HCT116 (cell line): ENCODE data around the gene BAIAP2. TPM values are rescaled to one million over a fixed set of nuclear protein-coding genes. Genes with fewer than 3 reads are reported as not detected.

ENCODE experiments used
- ATAC-seq: fragments of 200-7000 bp; cut with Tn5 transposase; 2 replicates; pipeline ENCODE4 v1.9.1; 2020; ENCODE audit warnings: mild to moderate bottlenecking, moderate library complexity
- BruUV-seq: library from RNA; stranded (reverse); fragments of 400-500 nt; replicated peaks from 2 replicates; lab custom pipeline; 2021; lab: Mats Ljungman, UMichigan
- CTCF ChIA-PET: fragments of 300-600 bp; sonication (Branson Sonifier 250); formaldehyde crosslinking; loops from one replicate; lab custom pipeline; 2021; ENCODE audit warnings: antibody characterized with exemption; lab: Charles Lee
- POLR2A ChIA-PET: fragments of 300-600, 350-600 bp; sonication (Branson Sonifier 250); formaldehyde crosslinking; loops from one replicate; lab custom pipeline; 2021; ENCODE audit warnings: antibody characterized with exemption; lab: Charles Lee
- RAD21 ChIA-PET, 2 experiments: fragments of 300-600 bp; sonication (Branson Sonifier 250); formaldehyde crosslinking; loops; one replicate each; lab custom pipeline; 2023; ENCODE audit warnings: low total read pairs in 2 of 2; ENCODE audit not compliant: uncharacterized antibody in 2 of 2, unreplicated experiment in 2 of 2, low non-redundant PET in 1 of 2; lab: Charles Lee
- DNase-seq: peaks from one replicate; pipeline ENCODE4 v3.0.0-alpha.2; 2010; ENCODE audit warnings: low read depth, low spot score
- H2AFZ ChIP-seq: fragments of 200-600 bp; shearing (Covaris generic), sonication (generic); 2 replicates; pipeline ENCODE4 v1.6.1; 2017; ENCODE audit warnings: low read depth, mixed run types, mixed read lengths, antibody characterized with exemption, low read length; ENCODE audit not compliant: poor library complexity, severe bottlenecking
- H3K27ac ChIP-seq: 2 replicates; pipeline ENCODE4 v1.5.1; 2012; ENCODE audit warnings: low read depth, low read length
- H3K27me3 ChIP-seq: fragments of 200-600 bp; sonication (generic); 2 replicates; pipeline ENCODE4 v1.6.1; 2016; ENCODE audit warnings: mixed run types, low read length, mixed read lengths; ENCODE audit not compliant: insufficient read depth
- H3K36me3 ChIP-seq, 2 experiments: fragments of 200-500 bp in 1 of 2; fragments of 200-600 bp in 1 of 2; sonication (Bioruptor generic) in 1 of 2; sonication (generic) in 1 of 2; 2 replicates each; pipeline versions ENCODE4 v1.5.1 to v1.6.1; 2014 to 2016; ENCODE audit warnings: low read length in 2 of 2, inconsistent platforms in 1 of 2, mixed read lengths in 1 of 2, mixed run types in 1 of 2; ENCODE audit not compliant: insufficient read depth in 2 of 2, control insufficient read depth in 1 of 2
- H3K4me1 ChIP-seq, 2 experiments: fragments of 200-600 bp in 1 of 2; sonication (generic) in 1 of 2; 2 replicates each; pipeline versions ENCODE4 v1.5.1 to v1.6.1; 2012 to 2017; ENCODE audit warnings: low read length in 2 of 2, inconsistent platforms in 1 of 2, mild to moderate bottlenecking in 1 of 2, mixed read lengths in 1 of 2, mixed run types in 1 of 2, moderate library complexity in 1 of 2; ENCODE audit not compliant: insufficient read depth in 2 of 2, control insufficient read depth in 1 of 2
- H3K4me2 ChIP-seq: fragments of 200-600 bp; sonication (generic); 2 replicates; pipeline ENCODE4 v1.6.1; 2017; ENCODE audit warnings: mixed run types, low read length, mixed read lengths
- H3K4me3 ChIP-seq, 2 experiments: fragments of 200-600 bp in 1 of 2; sonication (generic) in 1 of 2; replicated peaks in 1 of 2; 2 replicates each; pipeline ENCODE4 v1.5.1; 2011 to 2016; ENCODE audit warnings: low read length in 2 of 2, control low read depth in 1 of 2, low read depth in 1 of 2, mild to moderate bottlenecking in 1 of 2, mixed read lengths in 1 of 2, mixed run types in 1 of 2
- H3K79me2 ChIP-seq: fragments of 200-600 bp; sonication (generic); 2 replicates; pipeline ENCODE4 v1.6.1; 2017; ENCODE audit warnings: mild to moderate bottlenecking, mixed run types, low read length, moderate library complexity, mixed read lengths; ENCODE audit not compliant: insufficient read depth
- H3K9ac ChIP-seq: fragments of 200-600 bp; sonication (generic); 2 replicates; pipeline ENCODE4 v1.6.1; 2016; ENCODE audit warnings: low read length, mixed read lengths
- H3K9me2 ChIP-seq: fragments of 200-600 bp; sonication (generic), shearing (Covaris generic); 2 replicates; pipeline ENCODE4 v1.6.1; 2017; ENCODE audit warnings: mixed run types, mild to moderate bottlenecking, moderate library complexity; ENCODE audit not compliant: insufficient read depth
- H3K9me3 ChIP-seq, 2 experiments: fragments of 200-500 bp in 1 of 2; fragments of 200-600 bp in 1 of 2; sonication (Bioruptor generic) in 1 of 2; sonication (generic) in 1 of 2; 2 replicates each; pipeline ENCODE4 v1.6.1; 2014 to 2017; ENCODE audit warnings: low read length in 2 of 2, mixed read lengths in 2 of 2, inconsistent platforms in 1 of 2, low read depth in 1 of 2, mild to moderate bottlenecking in 1 of 2, mixed run types in 1 of 2, moderate library complexity in 1 of 2; ENCODE audit not compliant: control insufficient read depth in 1 of 2, insufficient read depth in 1 of 2
- H4K20me1 ChIP-seq: fragments of 200-600 bp; sonication (generic), shearing (Covaris generic); 2 replicates; pipeline ENCODE4 v1.6.1; 2017; ENCODE audit warnings: mixed run types, mild to moderate bottlenecking, moderate library complexity; ENCODE audit not compliant: insufficient read depth
- CBX3 ChIP-seq: IDR thresholded peaks from 2 replicates; pipeline ENCODE4 v1.6.1; 2012; ENCODE audit warnings: low read depth
- CEBPB ChIP-seq: IDR thresholded peaks from 2 replicates; pipeline ENCODE4 v1.6.1; 2012; ENCODE audit warnings: low read depth
- EGR1 ChIP-seq: IDR thresholded peaks from 2 replicates; pipeline ENCODE4 v1.6.1; 2012; ENCODE audit warnings: low read depth
- EZH2 ChIP-seq: fragments of 200-600 bp; sonication (generic); IDR thresholded peaks from 2 replicates; pipeline ENCODE4 v1.6.1; 2017; ENCODE audit warnings: antibody characterized with exemption, mixed run types
- EZH2phosphoT487 ChIP-seq: fragments of 200-600 bp; IDR thresholded peaks from 2 replicates; pipeline ENCODE4 v1.6.1; 2018; ENCODE audit warnings: antibody characterized with exemption, borderline replicate concordance
- JUND ChIP-seq: IDR thresholded peaks from 2 replicates; pipeline ENCODE4 v1.6.1; 2012
- POLR2A ChIP-seq: IDR thresholded peaks from 2 replicates; pipeline ENCODE4 v1.7.0; 2011; ENCODE audit warnings: borderline replicate concordance; ENCODE audit not compliant: insufficient read depth, insufficient read length; ENCODE audit errors: extremely low read depth
- POLR2AphosphoS5 ChIP-seq: IDR thresholded peaks from 2 replicates; pipeline ENCODE4 v1.6.1; 2011; ENCODE audit warnings: mild to moderate bottlenecking, low read depth, low read length, moderate library complexity
- RAD21 ChIP-seq: IDR thresholded peaks from 2 replicates; pipeline ENCODE4 v1.6.1; 2012; ENCODE audit warnings: low read depth, mild to moderate bottlenecking
- SIN3A ChIP-seq: IDR thresholded peaks from 2 replicates; pipeline ENCODE4 v1.6.1; 2012; ENCODE audit warnings: low read depth
- SRF ChIP-seq: IDR thresholded peaks from 2 replicates; pipeline ENCODE4 v1.6.1; 2012; ENCODE audit warnings: low read depth
- TCF7L2 ChIP-seq: IDR thresholded peaks from 2 replicates; pipeline ENCODE4 v1.7.0; 2011; ENCODE audit warnings: borderline replicate concordance, inconsistent platforms; ENCODE audit not compliant: insufficient read depth, insufficient read length; ENCODE audit errors: extremely low read depth
- YY1 ChIP-seq: IDR thresholded peaks from 2 replicates; pipeline ENCODE4 v1.6.1; 2011; ENCODE audit warnings: low read length, low read depth, moderate library complexity, mild to moderate bottlenecking; ENCODE audit not compliant: insufficient replicate concordance; ENCODE audit errors: extremely low read depth
- ZFX ChIP-seq: fragments of 450-650 bp; IDR thresholded peaks from 2 replicates; pipeline ENCODE4 v1.6.1; 2017
- intact Hi-C: fragments of 100-400 bp; cut with micrococcal nuclease; formaldehyde crosslinking; loops from 2 replicates; pipeline ENCODE4 v1.10.0; 2022
- total RNA-seq: library from RNA; stranded (reverse); gene quantifications from one replicate; pipeline ENCODE4 v1.2.1, GENCODE V29; 2021; ENCODE audit not compliant: unreplicated experiment
- TF ChIP-seq, protein P1 (sequence below): IDR thresholded peaks from 2 replicates; pipeline ENCODE4 v1.6.1; 2012
- TF ChIP-seq, protein P2 (sequence below), 3 experiments: fragments of 200-600 bp in 1 of 3; sonication (generic) in 1 of 3; IDR thresholded peaks in 2 of 3; conservative IDR thresholded peaks in 1 of 3; 2 replicates each; pipeline ENCODE4 v1.5.1; 2012 to 2017; ENCODE audit warnings: low read depth in 2 of 3, low read length in 2 of 3, antibody characterized with exemption in 1 of 3, borderline replicate concordance in 1 of 3, control low read depth in 1 of 3, mild to moderate bottlenecking in 1 of 3, mixed read lengths in 1 of 3, mixed run types in 1 of 3, moderate library complexity in 1 of 3; ENCODE audit not compliant: insufficient read depth in 1 of 3
- TF ChIP-seq, protein P3 (sequence below): IDR thresholded peaks from 2 replicates; pipeline ENCODE4 v1.6.1; 2011; ENCODE audit warnings: mild to moderate bottlenecking, low read length, moderate library complexity; ENCODE audit not compliant: insufficient replicate concordance; ENCODE audit errors: extremely low read depth
- TF ChIP-seq, protein P4 (sequence below): IDR thresholded peaks from 2 replicates; pipeline ENCODE4 v1.6.1; 2012; ENCODE audit warnings: low read depth
- TF ChIP-seq, protein P5 (sequence below): IDR thresholded peaks from 2 replicates; pipeline ENCODE4 v1.6.1; 2012

Gene BAIAP2
- total RNA-seq, 1 experiment from 2014 or later, result 105 TPM

DNA sequence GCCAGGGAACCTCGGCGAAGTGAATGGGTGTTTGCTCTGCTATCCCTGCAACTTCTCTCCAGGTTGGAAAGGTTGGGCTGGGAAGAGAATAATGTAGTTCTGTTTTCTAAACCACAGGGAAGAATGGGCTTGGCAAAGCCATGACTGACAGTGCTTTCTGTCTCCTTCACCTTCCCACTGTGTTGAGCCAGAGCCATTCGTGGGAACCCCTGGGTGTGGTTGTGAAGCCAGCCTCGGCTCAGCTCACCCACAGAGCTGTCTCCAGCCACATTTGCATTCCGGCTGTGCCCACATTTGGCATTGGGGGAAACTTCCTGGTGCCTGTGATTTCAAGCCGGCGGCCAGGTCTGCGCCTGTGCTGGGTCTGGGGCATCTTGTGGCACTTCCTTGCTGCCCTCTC, 39.9 kb downstream of the BAIAP2 start:
- BruUV-seq, result no TSS peak
- Histone ChIP-seq H3K9ac (no peak overlapping the region), H3K4me1 (peaks cover 12 to 28% of the 10 kb centered on the region in 2 experiments), H3K9me2 (no peaks in the 10 kb centered on the region), H3K27me3 (no peaks in the 10 kb centered on the region), H2AFZ (no peak overlapping the region), H3K36me3 (peaks cover 5 to 28% of the 10 kb centered on the region in 2 experiments; a peak in 3 of 4 replicates), H3K4me3 (no peak overlapping the region), H3K9me3 (no peaks in the 10 kb centered on the region), H3K79me2 (peaks cover 72% of the 10 kb centered on the region; the same call in 1 of the 2 replicates), H4K20me1 (no peaks in the 10 kb centered on the region), H3K4me2 (no peak overlapping the region), H3K27ac (no peak overlapping the region; the same call in 1 of the 2 replicates)
- ChIA-PET POLR2A (no interaction called here), CTCF (no interaction called here), RAD21 (no interaction called here)
- intact Hi-C loops, result no loop called here
- TF ChIP-seq, protein P1, sequence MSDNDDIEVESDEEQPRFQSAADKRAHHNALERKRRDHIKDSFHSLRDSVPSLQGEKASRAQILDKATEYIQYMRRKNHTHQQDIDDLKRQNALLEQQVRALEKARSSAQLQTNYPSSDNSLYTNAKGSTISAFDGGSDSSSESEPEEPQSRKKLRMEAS, result no peak
- TF ChIP-seq POLR2AphosphoS5 (no peak), EZH2phosphoT487 (no peak), JUND (no peak), EGR1 (no peak), SIN3A (no peak), TCF7L2 (no peak), CEBPB (no peak), EZH2 (no peak), CBX3 (no peak), RAD21 (no peak), YY1 (no peak), POLR2A (no peak), ZFX (no peak), SRF (no peak)
- TF ChIP-seq, protein P2, sequence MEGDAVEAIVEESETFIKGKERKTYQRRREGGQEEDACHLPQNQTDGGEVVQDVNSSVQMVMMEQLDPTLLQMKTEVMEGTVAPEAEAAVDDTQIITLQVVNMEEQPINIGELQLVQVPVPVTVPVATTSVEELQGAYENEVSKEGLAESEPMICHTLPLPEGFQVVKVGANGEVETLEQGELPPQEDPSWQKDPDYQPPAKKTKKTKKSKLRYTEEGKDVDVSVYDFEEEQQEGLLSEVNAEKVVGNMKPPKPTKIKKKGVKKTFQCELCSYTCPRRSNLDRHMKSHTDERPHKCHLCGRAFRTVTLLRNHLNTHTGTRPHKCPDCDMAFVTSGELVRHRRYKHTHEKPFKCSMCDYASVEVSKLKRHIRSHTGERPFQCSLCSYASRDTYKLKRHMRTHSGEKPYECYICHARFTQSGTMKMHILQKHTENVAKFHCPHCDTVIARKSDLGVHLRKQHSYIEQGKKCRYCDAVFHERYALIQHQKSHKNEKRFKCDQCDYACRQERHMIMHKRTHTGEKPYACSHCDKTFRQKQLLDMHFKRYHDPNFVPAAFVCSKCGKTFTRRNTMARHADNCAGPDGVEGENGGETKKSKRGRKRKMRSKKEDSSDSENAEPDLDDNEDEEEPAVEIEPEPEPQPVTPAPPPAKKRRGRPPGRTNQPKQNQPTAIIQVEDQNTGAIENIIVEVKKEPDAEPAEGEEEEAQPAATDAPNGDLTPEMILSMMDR (IDR thresholded peaks at IDR 0.05 in 2 of 3, conservative IDR thresholded peaks at IDR 0.05 in 1 of 3; ENCODE audit: borderline replicate concordance in 1 of 3, insufficient read depth in 1 of 3, low read depth in 2 of 3, low read length in 2 of 3), result no peak
- TF ChIP-seq, protein P3, sequence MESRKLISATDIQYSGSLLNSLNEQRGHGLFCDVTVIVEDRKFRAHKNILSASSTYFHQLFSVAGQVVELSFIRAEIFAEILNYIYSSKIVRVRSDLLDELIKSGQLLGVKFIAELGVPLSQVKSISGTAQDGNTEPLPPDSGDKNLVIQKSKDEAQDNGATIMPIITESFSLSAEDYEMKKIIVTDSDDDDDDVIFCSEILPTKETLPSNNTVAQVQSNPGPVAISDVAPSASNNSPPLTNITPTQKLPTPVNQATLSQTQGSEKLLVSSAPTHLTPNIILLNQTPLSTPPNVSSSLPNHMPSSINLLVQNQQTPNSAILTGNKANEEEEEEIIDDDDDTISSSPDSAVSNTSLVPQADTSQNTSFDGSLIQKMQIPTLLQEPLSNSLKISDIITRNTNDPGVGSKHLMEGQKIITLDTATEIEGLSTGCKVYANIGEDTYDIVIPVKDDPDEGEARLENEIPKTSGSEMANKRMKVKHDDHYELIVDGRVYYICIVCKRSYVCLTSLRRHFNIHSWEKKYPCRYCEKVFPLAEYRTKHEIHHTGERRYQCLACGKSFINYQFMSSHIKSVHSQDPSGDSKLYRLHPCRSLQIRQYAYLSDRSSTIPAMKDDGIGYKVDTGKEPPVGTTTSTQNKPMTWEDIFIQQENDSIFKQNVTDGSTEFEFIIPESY, result no peak
- TF ChIP-seq, protein P4, sequence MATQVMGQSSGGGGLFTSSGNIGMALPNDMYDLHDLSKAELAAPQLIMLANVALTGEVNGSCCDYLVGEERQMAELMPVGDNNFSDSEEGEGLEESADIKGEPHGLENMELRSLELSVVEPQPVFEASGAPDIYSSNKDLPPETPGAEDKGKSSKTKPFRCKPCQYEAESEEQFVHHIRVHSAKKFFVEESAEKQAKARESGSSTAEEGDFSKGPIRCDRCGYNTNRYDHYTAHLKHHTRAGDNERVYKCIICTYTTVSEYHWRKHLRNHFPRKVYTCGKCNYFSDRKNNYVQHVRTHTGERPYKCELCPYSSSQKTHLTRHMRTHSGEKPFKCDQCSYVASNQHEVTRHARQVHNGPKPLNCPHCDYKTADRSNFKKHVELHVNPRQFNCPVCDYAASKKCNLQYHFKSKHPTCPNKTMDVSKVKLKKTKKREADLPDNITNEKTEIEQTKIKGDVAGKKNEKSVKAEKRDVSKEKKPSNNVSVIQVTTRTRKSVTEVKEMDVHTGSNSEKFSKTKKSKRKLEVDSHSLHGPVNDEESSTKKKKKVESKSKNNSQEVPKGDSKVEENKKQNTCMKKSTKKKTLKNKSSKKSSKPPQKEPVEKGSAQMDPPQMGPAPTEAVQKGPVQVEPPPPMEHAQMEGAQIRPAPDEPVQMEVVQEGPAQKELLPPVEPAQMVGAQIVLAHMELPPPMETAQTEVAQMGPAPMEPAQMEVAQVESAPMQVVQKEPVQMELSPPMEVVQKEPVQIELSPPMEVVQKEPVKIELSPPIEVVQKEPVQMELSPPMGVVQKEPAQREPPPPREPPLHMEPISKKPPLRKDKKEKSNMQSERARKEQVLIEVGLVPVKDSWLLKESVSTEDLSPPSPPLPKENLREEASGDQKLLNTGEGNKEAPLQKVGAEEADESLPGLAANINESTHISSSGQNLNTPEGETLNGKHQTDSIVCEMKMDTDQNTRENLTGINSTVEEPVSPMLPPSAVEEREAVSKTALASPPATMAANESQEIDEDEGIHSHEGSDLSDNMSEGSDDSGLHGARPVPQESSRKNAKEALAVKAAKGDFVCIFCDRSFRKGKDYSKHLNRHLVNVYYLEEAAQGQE, result no peak
- TF ChIP-seq, protein P5, sequence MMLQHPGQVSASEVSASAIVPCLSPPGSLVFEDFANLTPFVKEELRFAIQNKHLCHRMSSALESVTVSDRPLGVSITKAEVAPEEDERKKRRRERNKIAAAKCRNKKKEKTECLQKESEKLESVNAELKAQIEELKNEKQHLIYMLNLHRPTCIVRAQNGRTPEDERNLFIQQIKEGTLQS, result no peak
- ATAC-seq, result no peak
- no peak for DNase-seq
